GM12801 (cell line): Measurements from ENCODE around the gene PCSK2.

Experiments
- TF ChIP-seq, protein P1 (sequence below): IDR thresholded peaks from one replicate; pipeline ENCODE4 v1.5.1; 2011; ENCODE audit warnings: control low read depth; ENCODE audit not compliant: insufficient read length; ENCODE audit errors: extremely low read depth

Gene PCSK2

GRCh38 chr20:17273717-17274116 is 46.9 kb downstream of the PCSK2 start:
- TF ChIP-seq, protein P1, sequence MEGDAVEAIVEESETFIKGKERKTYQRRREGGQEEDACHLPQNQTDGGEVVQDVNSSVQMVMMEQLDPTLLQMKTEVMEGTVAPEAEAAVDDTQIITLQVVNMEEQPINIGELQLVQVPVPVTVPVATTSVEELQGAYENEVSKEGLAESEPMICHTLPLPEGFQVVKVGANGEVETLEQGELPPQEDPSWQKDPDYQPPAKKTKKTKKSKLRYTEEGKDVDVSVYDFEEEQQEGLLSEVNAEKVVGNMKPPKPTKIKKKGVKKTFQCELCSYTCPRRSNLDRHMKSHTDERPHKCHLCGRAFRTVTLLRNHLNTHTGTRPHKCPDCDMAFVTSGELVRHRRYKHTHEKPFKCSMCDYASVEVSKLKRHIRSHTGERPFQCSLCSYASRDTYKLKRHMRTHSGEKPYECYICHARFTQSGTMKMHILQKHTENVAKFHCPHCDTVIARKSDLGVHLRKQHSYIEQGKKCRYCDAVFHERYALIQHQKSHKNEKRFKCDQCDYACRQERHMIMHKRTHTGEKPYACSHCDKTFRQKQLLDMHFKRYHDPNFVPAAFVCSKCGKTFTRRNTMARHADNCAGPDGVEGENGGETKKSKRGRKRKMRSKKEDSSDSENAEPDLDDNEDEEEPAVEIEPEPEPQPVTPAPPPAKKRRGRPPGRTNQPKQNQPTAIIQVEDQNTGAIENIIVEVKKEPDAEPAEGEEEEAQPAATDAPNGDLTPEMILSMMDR = no peak

- TF ChIP-seq, protein P1 = no peak
Measured at GRCh38 chr20:17276101-17276500, 49.3 kb downstream of the PCSK2 start.

DNA sequence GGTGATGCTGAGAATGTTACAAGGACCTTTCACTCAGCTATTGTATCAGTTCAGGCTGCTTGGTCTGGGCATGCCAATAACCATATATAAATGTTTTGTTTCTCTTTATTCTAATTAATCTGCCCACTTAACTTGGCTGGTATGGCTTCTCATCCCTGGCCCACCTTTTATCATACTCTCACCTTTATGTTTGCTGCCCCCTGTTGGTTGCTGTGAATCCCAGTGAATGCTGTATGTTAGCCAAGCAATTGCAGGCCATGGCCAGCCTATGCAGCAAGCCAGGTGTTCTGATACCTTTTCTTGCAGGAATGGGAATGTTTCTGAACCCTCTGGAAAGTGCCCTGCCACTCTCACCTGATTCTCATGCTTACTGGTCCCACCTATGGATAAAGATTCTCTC is 54.6 kb downstream of the PCSK2 start:
- TF ChIP-seq, protein P1 = no peak

GRCh38 chr20:17282501-17282900 is 55.7 kb downstream of the PCSK2 start:
- TF ChIP-seq, protein P1 = no peak

GRCh38 chr20:17287503-17287902 is 60.7 kb downstream of the PCSK2 start:
- TF ChIP-seq, protein P1 = no peak

DNA sequence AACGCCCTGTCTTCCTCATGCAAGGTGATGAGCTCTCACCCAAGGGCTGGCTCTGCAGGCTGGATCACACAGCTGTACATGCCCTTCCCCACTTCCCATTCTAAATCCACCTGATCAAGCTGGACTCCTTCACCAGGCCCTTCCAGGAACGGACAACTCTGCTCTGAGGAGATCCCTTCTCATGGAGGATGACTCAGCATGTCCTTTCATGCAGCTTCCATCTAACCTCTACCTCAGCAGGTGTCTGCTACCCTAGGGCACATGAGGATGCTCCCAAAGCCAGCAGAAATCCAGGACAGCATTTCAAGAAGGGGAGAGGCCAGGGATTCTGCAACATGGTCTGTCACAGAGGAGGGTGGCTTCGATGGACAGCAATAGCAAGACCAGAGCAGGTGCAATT is 61.2 kb downstream of the PCSK2 start:
- TF ChIP-seq, protein P1 = no peak

- TF ChIP-seq, protein P1 = no peak
Measured at GRCh38 chr20:17295151-17295726, 68.4 kb downstream of the PCSK2 start.

DNA sequence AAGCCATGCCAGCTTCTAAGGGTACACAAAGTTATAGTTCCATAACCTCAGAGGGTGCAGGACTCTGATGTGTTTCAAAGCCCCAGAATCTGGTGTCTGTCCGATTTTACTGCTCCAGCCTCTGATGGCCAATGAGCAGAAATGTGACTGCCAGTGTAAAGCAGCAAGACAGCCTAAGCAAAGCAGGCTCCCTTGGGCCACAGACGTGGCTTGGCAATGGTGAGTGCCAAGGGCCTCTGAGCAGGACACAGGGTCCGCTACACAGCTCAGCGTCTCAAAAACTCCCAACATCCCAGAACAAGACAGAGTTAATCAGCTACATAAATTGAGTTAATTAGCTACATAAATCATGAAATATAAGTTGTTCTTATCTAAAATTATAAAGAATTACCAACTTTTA is 69.2 kb downstream of the PCSK2 start:
- TF ChIP-seq, protein P1 = no peak
